Mammary epithelial cell (primary cell): ENCODE results near the gene KAT8.

Source experiments
- CTCF ChIP-seq, 2 donors: IDR thresholded peaks in 1 of 2; conservative IDR thresholded peaks in 1 of 2; 2 replicates each; pipeline ENCODE4 v1.5.1; 2011 to 2012; ENCODE audit warnings: inconsistent platforms in 2 of 2, low read length in 2 of 2, mild to moderate bottlenecking in 2 of 2, control low read depth in 1 of 2, low read depth in 1 of 2; ENCODE audit not compliant: insufficient read depth in 1 of 2; ENCODE audit errors: extremely low read depth in 1 of 2
- EZH2 ChIP-seq: IDR thresholded peaks from 2 replicates; pipeline ENCODE4 v1.6.1; 2012; ENCODE audit warnings: low read length, inconsistent platforms, borderline replicate concordance

GRCh38 chr16:31149332-31149731 lies 31.9 kb downstream of the KAT8 start:
- no peak for TF ChIP-seq CTCF (conservative IDR thresholded peaks at IDR 0.05 in 1 of 2, IDR thresholded peaks at IDR 0.05 in 1 of 2; ENCODE audit: extremely low read depth in 1 of 2, insufficient read depth in 1 of 2, low read depth in 1 of 2, low read length in 2 of 2)
- TF ChIP-seq EZH2: no peak
